Ecto neural progenitor cell (in vitro differentiated cells): ENCODE measurements around the gene THYN1.

Experiments used
- DNase-seq: peaks from one replicate; pipeline ENCODE4 v3.0.0-alpha.2; 2018; ENCODE audit warnings: low spot score

The THYN1 gene

DNA sequence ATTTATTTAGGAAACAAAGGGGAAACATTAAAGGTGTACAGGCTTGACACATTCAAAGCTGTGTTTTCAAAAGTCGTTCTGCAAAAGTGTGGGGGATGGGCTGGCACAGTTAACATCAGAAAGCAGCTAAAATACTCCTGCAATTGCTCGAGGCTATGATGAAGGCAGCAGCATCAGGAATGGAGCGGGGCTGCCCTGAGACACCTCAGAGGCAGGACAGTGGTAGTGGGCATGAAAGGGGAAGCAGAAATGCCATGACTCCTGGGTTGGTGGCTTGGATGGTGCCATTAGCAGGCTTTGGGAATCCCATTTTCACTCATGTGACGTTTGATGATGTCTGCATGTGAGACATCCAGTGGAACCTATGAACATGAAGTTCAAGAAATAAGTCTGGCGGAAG is 30.0 kb downstream of the THYN1 start:
- no peak for DNase-seq

DNA sequence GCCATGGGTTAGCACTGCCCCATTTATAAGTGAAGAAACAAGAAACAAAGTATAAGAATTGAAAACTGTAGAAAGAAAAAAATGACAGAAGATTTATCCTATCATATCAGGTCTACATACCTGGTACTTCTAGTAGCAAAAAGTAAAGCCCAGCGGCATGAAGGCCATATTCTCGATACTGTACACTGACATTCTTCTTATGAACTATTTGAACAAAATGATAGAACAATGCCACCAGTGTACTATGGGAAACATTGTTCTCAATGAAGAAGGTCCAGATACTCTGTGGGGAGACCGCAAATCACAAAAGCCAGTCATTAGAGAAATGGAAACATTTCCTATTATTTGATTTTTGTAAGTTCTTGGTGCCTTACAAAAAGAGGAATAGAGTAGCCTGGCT is 36.3 kb downstream of the THYN1 start:
- no peak for DNase-seq

DNA sequence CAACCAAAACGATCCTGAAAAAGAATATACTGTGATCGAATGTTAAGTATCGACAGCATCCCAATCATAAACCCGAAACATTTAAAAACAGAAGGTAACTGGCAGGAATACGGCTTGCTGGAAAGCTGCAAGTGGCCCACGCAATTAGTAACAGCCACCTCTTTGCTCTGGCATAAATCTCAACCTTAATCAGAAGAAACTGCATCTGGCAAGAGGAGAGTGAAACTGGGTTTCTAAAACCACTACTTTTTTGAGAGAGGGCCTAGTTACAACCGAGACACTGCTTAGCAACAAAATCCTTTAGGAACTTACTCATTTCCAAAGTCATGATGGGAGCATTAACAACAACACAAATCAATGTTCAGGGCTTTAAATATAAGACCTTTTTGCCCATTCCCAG is 37.3 kb downstream of the THYN1 start:
- no peak for DNase-seq

DNA sequence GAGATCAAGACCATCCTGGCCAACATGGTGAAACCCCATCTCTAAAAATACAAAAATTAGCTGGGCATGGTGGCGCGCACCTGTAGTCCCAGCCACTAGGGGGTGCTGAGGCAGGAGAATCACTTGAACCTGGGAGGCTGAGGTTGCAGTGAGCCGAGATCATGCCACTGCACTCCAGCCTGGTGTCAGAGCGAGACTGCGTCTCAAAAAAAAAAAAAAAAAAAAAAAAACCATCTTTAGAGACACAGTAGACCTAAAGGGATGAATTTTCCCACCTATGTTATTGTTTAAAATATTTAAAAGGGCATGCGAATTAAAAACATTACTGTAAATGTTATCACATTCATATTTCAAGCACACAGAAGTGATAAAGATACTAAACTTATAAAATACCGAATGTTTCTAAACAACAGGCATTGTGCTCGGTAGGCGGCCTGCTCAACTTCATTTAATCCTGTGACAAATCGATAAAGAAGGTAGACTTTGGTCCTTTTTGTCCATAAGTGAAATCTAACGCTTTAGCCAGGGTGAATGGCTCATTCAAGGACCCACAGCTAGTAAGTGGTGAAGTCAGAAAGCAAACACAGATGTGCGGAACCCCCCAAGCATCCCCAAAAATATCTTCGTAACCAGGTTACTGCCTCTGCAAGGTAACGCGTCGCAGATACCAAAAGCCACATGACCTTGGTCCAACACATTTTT is 45.5 kb downstream of the THYN1 start:
- DNase-seq: no peak

DNA sequence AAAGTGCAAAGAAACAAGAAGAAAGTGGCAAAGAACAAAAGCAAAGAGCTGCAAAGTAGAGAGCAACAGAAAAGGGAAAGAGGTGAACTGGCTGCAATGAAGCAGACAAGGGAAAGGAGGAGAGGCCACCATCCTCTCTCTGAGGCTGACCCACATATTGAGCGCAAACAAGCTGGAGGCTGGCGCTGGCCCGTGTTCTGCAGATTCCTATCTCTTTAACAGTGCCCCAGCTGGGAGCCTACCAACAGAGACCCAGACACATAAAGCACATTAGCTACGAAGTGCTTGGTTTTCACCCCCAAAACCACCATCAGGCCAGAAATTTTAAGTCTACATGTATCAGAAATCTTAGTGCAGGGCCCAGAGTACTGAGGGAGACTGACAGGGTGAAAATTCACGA is 47.0 kb downstream of the THYN1 start:
- DNase-seq: no peak

DNA sequence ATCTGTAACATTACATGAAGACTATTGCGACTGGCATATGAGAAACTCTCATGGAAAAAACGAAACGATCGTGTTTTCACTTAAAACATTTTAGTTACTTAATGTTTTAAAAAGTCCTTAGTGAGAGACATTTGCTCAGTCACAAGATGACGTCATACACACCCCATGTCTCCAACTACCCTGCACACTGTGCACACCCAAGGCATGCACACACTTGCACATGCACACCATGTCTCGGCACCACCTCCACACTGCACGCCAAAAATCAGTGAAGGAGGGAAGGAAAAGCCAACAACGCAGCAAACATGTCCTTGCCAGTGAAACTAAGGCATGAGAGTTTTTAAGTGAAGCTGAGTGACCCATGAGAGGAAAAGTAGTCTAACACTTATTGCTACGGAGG is 47.4 kb downstream of the THYN1 start:
- DNase-seq: no peak

DNA sequence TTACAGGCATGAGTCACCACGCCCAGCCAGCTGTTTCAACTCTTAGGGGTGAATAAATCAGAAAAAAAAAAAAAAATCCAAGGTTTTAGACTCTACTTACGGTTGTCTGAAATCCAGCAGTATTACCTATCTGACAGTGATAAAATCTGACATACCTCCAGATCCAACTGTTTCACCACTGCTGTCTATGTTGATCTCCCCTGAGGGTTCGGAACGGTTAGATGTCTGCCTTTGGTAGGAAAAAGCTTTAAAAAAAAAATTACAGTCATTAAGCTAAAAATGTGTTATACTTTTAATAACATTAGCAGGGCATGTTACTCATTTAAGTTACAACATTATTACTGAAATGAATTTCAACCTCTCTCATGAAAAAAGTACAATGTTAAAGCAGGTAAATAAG is 50.5 kb downstream of the THYN1 start:
- DNase-seq: no peak

DNA sequence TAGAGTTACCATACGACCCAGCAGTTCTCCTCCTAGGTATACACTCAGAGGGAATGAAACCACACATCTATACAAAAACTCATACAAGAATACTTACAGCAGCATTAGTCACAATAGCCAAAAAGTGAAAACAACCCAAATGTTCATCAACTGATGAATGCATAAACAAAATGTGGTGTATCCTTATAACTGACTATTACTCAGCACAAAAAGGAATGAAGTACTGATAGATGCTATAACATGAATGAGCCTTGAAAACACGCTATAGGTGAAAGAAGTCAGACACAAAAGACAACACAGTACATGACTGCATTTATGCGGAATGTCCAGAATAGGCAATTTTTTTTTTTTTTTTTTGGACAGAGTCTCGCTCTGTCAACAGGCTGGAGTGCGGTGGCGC is 52.5 kb downstream of the THYN1 start:
- DNase-seq: no peak

DNA sequence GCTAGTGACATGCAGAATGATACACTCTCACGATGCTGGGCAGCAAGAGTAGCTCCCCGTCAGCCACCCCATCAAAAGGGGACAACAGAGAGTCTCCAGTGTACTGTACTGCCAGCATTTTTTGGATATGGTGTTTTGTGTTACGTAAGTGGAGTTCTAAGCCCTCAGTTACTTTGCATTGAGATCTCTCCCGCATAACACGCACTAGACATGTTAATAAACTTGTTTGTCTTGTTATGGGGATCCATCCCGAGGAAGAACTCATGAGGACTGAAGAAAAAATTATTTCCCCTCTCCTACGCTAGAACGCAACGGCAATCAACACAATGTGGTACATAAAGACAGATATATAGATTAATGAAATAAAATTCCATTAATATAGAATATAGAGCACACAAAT is 53.6 kb downstream of the THYN1 start:
- DNase-seq: no peak
